Sigmoid colon (tissue), 7 donors: ENCODE data around the gene ELOVL7. TPM values are rescaled to one million over a fixed set of nuclear protein-coding genes. Genes with fewer than 3 reads are reported as not detected.
"Not testable (repeated sequence)": the region's sequence is repeated elsewhere in the genome, so short reads cannot be mapped to it uniquely, and the experiment has no call there.

ENCODE experiments used
- DNase-seq: peaks from one replicate; pipeline ENCODE4 v3.0.0-alpha.2; 2019
- H3K27ac ChIP-seq, 4 donors: fragments of 200-600 bp; sonication (generic); one replicate each; pipeline ENCODE4 v1.5.1; 2016 to 2019; ENCODE audit warnings: mild to moderate bottlenecking in 1 of 4
- H3K27me3 ChIP-seq, 3 donors: fragments of 200-600 bp; sonication (generic); one replicate each; pipeline ENCODE4 v1.5.1; 2019; ENCODE audit warnings: mild to moderate bottlenecking in 1 of 3
- H3K36me3 ChIP-seq, 4 donors: fragments of 200-600 bp; sonication (generic); one replicate each; pipeline ENCODE4 v1.5.1; 2016 to 2019
- H3K4me1 ChIP-seq, 4 donors: fragments of 200-600 bp; sonication (generic); one replicate each; pipeline ENCODE4 v1.5.1; 2017 to 2019
- H3K4me3 ChIP-seq, 4 donors: fragments of 200-600 bp; sonication (generic); one replicate each; pipeline ENCODE4 v1.5.1; 2017 to 2019; ENCODE audit warnings: mild to moderate bottlenecking in 2 of 4, moderate library complexity in 1 of 4
- H3K9me3 ChIP-seq, 4 donors: fragments of 200-600 bp in 3 of 4; sonication (generic) in 3 of 4; one replicate each; pipeline versions ENCODE4 v1.5.1 to v1.6.1; 2013 to 2019
- CTCF ChIP-seq, 4 experiments: fragments of 450-650 bp in 3 of 4; fragments of 200-600 bp in 1 of 4; IDR thresholded peaks; one replicate each; pipeline ENCODE4 v1.5.1; 2016 to 2019; ENCODE audit warnings: antibody characterized with exemption in 4 of 4, mild to moderate bottlenecking in 3 of 4, moderate library complexity in 2 of 4
- EP300 ChIP-seq, 4 donors: sonication (generic); formaldehyde crosslinking; IDR thresholded peaks; one replicate each; pipeline ENCODE4 v1.6.1; 2017; ENCODE audit warnings: antibody characterized with exemption in 4 of 4
- POLR2A ChIP-seq, 2 donors: fragments of 450-650 bp; IDR thresholded peaks; one replicate each; pipeline ENCODE4 v1.6.1; 2016; ENCODE audit warnings: antibody characterized with exemption in 2 of 2, mild to moderate bottlenecking in 2 of 2, moderate library complexity in 2 of 2
- POLR2AphosphoS5 ChIP-seq, 4 donors: sonication (generic); formaldehyde crosslinking; IDR thresholded peaks; one replicate each; pipeline ENCODE4 v1.6.1; 2017; ENCODE audit warnings: antibody characterized with exemption in 4 of 4
- WGBS, 2 donors: extraction: QIAGEN DNeasy Blood & Tissue Kit; methylation state at CpG; one replicate each; pipeline ENCODE4 v1.1.7; 2013; 5-methylcytosine and 5-hydroxymethylcytosine counted together
- intact Hi-C: fragments of 100-400 bp; cut with DNase I; formaldehyde crosslinking; loops from one replicate; pipeline ENCODE4 v1.15.1; 2023
- polyA plus RNA-seq, 3 donors: library from polyadenylated mRNA; stranded (reverse); fragments of 200-250 nt; gene quantifications; one replicate each; pipeline ENCODE4 v1.2.3, GENCODE V29; 2013
- total RNA-seq, 4 donors: library from RNA; depleted of rRNA; stranded (reverse); fragments of >200 nt; gene quantifications; one replicate each; pipeline ENCODE4 v1.1.0, GENCODE V29; 2016
- donor health status: healthy with polysubstance abuse.
- donor health status: Bipolar disorder and iron deficiency.
- donor health status: healthy.

Gene ELOVL7
- total and polyA plus RNA-seq, 7 donors: 1.2 to 8.9 (median 2.5) TPM

DNA sequence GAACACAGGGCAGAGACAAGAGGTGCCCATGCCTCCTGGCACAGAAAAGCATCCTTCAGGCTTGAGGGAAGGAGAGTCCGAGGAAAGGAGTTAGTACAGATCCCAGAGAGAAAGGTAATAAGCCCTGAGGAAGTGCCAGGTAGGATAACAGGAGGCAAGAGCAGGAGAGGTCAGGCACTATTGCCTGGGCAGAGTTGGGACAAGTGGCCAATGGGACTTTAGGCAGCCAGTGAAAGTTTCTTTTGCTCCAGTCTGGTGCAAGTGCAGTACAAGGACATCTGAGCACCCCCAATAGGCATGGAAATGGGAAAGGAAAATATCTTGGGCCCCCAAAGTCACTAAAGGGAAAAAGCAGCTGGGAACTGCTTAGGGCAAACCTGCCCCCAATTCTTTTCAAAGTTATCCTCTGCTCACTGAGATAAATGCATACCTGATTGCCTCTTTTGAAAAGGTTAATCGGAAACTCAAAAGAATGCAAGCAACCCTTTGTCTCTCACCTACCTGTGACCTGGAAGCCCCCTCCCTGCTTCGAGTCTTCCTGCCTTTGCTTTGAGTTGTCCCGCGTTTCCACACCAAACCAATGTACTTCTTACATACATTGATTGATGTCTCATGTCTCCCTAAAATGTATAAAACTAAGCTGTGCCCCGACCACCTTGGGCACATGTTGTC is 46.5 kb downstream of the ELOVL7 start:
- intact Hi-C loops: no loop called here
- H3K9me3 ChIP-seq: no peaks in the 10 kb centered on the region
- no peak for TF ChIP-seq POLR2AphosphoS5 (IDR thresholded peaks at IDR 0.05)
- no peak for TF ChIP-seq EP300 (IDR thresholded peaks at IDR 0.05)
- TF ChIP-seq CTCF (IDR thresholded peaks at IDR 0.05): no peak
- TF ChIP-seq POLR2A (IDR thresholded peaks at IDR 0.05): no peak
- no peak for DNase-seq
- no peaks in the 10 kb centered on the region for H3K27me3 ChIP-seq
- H3K36me3 ChIP-seq: no peaks in the 10 kb centered on the region
- no peaks in the 10 kb centered on the region for H3K4me1 ChIP-seq
- WGBS, 2 donors: 66 to 80% methylated on average over 6 of the region's 6 CpGs
- no peak overlapping the region for H3K4me3 ChIP-seq
- H3K27ac ChIP-seq: no peak overlapping the region

GRCh38 chr5:60795424-60795950 is 48.6 kb downstream of the ELOVL7 start:
- WGBS, 2 donors: 95 to 96% methylated on average over 18 of the region's 18 CpGs
- H3K9me3 ChIP-seq, H3K4me3 ChIP-seq, H3K27me3 ChIP-seq, H3K36me3 ChIP-seq, intact Hi-C loops, DNase-seq, H3K27ac ChIP-seq, H3K4me1 ChIP-seq: not testable (repeated sequence)

DNA sequence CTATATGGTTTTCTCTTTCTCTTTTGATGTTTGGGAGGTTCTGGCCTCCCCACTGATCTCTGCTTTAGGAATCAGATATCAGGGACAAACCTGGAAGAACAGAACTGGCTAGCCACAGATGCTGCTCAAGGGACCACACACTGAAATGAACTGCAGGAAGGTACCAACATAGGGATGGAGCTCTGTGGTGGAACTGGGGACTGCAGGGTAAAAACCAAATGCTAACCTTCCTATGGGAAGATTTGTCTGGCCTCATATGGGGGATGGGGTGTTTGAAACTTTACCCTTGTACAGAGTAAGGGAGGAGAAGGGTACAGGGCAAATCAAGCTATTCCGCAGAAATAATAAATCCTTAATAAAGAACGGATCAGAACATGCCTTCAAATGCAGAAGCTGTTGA is 49.4 kb downstream of the ELOVL7 start:
- intact Hi-C loops: no loop called here
- DNase-seq: no peak
- TF ChIP-seq POLR2A (IDR thresholded peaks at IDR 0.05): no peak
- TF ChIP-seq POLR2AphosphoS5 (IDR thresholded peaks at IDR 0.05): no peak
- no peak for TF ChIP-seq CTCF (IDR thresholded peaks at IDR 0.05)
- TF ChIP-seq EP300 (IDR thresholded peaks at IDR 0.05): no peak
- no peaks in the 10 kb centered on the region for H3K27me3 ChIP-seq
- no peaks in the 10 kb centered on the region for H3K4me1 ChIP-seq
- no peak overlapping the region for H3K27ac ChIP-seq
- H3K36me3 ChIP-seq: no peaks in the 10 kb centered on the region
- no peak overlapping the region for H3K4me3 ChIP-seq
- 94 to 95% methylated on average over 2 of the region's 2 CpGs for WGBS, 2 donors
- H3K9me3 ChIP-seq: no peaks in the 10 kb centered on the region

GRCh38 chr5:60792438-60792837 is 51.6 kb downstream of the ELOVL7 start:
- no peaks in the 10 kb centered on the region for H3K27me3 ChIP-seq
- TF ChIP-seq CTCF (IDR thresholded peaks at IDR 0.05) (no peak), POLR2A (IDR thresholded peaks at IDR 0.05) (no peak), POLR2AphosphoS5 (IDR thresholded peaks at IDR 0.05) (no peak), EP300 (IDR thresholded peaks at IDR 0.05) (no peak)
- no peaks in the 10 kb centered on the region for H3K36me3 ChIP-seq
- intact Hi-C loops: no loop called here
- H3K27ac ChIP-seq: no peak overlapping the region
- no peaks in the 10 kb centered on the region for H3K4me1 ChIP-seq
- 89 to 90% methylated on average over 2 of the region's 2 CpGs for WGBS, 2 donors
- no peak for DNase-seq
- H3K4me3 ChIP-seq: no peak overlapping the region
- H3K9me3 ChIP-seq: no peaks in the 10 kb centered on the region

DNA sequence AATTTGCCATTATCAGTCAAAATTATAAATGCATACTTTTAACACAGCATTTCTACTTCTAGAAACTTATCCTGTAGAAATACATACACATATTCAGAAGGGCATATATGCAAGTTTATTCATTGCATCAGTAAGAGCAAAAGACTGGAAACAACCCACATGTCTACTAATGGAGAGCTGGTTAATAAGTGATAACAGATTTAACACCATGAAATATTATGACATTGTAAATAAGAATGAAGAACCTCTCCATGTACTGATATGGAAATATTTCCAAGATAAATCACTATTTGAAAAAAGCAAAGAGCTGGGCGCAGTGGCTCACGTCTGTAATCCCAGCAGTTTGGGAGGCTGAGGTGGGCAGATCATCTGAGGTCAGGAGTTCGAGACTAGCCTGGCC is 54.5 kb downstream of the ELOVL7 start:
- no peaks in the 10 kb centered on the region for H3K9me3 ChIP-seq
- H3K27me3 ChIP-seq: no peaks in the 10 kb centered on the region
- TF ChIP-seq POLR2A (IDR thresholded peaks at IDR 0.05): no peak
- TF ChIP-seq EP300 (IDR thresholded peaks at IDR 0.05): no peak
- no peak for TF ChIP-seq POLR2AphosphoS5 (IDR thresholded peaks at IDR 0.05)
- no peak for TF ChIP-seq CTCF (IDR thresholded peaks at IDR 0.05)
- no peak overlapping the region for H3K4me3 ChIP-seq
- H3K27ac ChIP-seq: no peak overlapping the region
- 81% methylated on average over 3 of the region's 3 CpGs for WGBS, 2 donors
- intact Hi-C loops: no loop called here
- H3K36me3 ChIP-seq: no peaks in the 10 kb centered on the region
- H3K4me1 ChIP-seq: no peaks in the 10 kb centered on the region
- no peak for DNase-seq
